OCI-LY3 (cell line): ENCODE results near the gene RAB31.
"Not testable (repeated sequence)": the region's sequence is repeated elsewhere in the genome, so short reads cannot be mapped to it uniquely, and the experiment has no call there.

Experiments used
- H2AFZ ChIP-seq: fragments of 200-600, 300-600 bp; shearing (Covaris generic); 2 replicates; pipeline ENCODE4 v1.6.0; 2014; ENCODE audit warnings: antibody characterized with exemption, low read depth, low read length
- H3K27ac ChIP-seq: fragments of 200-600, 300-600 bp; sonication (generic); 2 replicates; pipeline ENCODE4 v1.5.1; 2014; ENCODE audit warnings: mild to moderate bottlenecking, low read length, moderate library complexity, mixed read lengths
- H3K27me3 ChIP-seq: fragments of 200-600, 300-600 bp; sonication (generic); 2 replicates; pipeline ENCODE4 v1.6.1; 2014; ENCODE audit warnings: low read depth, low read length, mixed read lengths
- H3K36me3 ChIP-seq: fragments of 200-600, 300-600 bp; sonication (generic); replicated peaks from 2 replicates; pipeline ENCODE3; 2014; ENCODE audit warnings: low read depth, low read length, mixed read lengths
- H3K4me1 ChIP-seq: fragments of 300-600, 200-600 bp; sonication (generic); 2 replicates; pipeline ENCODE4 v1.6.1; 2014; ENCODE audit warnings: low read length, mixed read lengths
- H3K4me2 ChIP-seq: fragments of 200-600, 300-600 bp; sonication (generic); 2 replicates; pipeline ENCODE4 v1.6.1; 2014; ENCODE audit warnings: low read length, mixed read lengths
- H3K4me3 ChIP-seq: fragments of 300-600, 200-600 bp; sonication (generic); 2 replicates; pipeline ENCODE4 v1.5.1; 2014; ENCODE audit warnings: antibody characterized with exemption, mild to moderate bottlenecking, low read length, moderate library complexity
- H3K79me2 ChIP-seq: fragments of 300-600, 200-600 bp; shearing (Covaris generic); 2 replicates; pipeline ENCODE4 v1.6.1; 2014; ENCODE audit warnings: mild to moderate bottlenecking, low read length, mixed read lengths
- H3K9ac ChIP-seq: fragments of 300-600, 200-600 bp; shearing (Covaris generic); 2 replicates; pipeline ENCODE4 v1.6.0; 2014; ENCODE audit warnings: mild to moderate bottlenecking, low read length, moderate library complexity
- H3K9me3 ChIP-seq: fragments of 200-600, 300-600 bp; shearing (Covaris generic); 2 replicates; pipeline ENCODE4 v1.6.1; 2014; ENCODE audit warnings: low read length, mixed read lengths; ENCODE audit not compliant: insufficient read depth
- H4K20me1 ChIP-seq: fragments of 200-600, 300-600 bp; sonication (generic); 2 replicates; pipeline ENCODE4 v1.6.1; 2016; ENCODE audit warnings: low read length, mixed read lengths; ENCODE audit not compliant: insufficient read depth
- EZH2phosphoT487 ChIP-seq: fragments of 200-600 bp; shearing (Covaris generic); IDR thresholded peaks from 2 replicates; pipeline ENCODE4 v1.6.1; 2018; ENCODE audit warnings: antibody characterized with exemption, mixed run types, low read depth
- TF ChIP-seq, protein P1 (sequence below): fragments of 200-600, 300-600 bp; sonication (generic); IDR thresholded peaks from 2 replicates; pipeline ENCODE4 v1.5.1; 2014; ENCODE audit warnings: antibody characterized with exemption, low read length, low read depth

The RAB31 gene

DNA sequence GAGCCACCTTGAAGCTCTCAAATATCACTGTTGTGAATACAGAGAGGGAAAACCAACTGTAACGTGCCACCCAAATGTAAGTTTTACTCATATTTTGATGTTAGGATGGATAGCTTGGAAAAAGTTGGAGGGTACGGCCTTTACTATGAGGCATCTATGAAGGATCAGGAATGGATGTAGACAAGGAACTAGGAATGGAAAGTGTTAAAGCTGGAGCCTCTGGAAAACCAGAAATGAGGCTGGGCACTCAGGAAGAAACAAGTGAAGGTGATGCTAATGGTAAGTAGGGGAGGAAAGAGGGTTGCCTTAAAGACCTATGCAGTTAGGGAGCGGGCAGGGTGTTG is 177.9 kb downstream of the RAB31 start:
- no peaks in the 10 kb centered on the region for H4K20me1 ChIP-seq
- H3K4me2 ChIP-seq, result no peak overlapping the region
- H2AFZ ChIP-seq, result no peak overlapping the region
- H3K36me3 ChIP-seq, result no peaks in the 10 kb centered on the region
- no peaks in the 10 kb centered on the region for H3K79me2 ChIP-seq
- no peaks in the 10 kb centered on the region for H3K4me1 ChIP-seq
- H3K9ac ChIP-seq, result no peak overlapping the region
- H3K27ac ChIP-seq, result no peak overlapping the region
- no peaks in the 10 kb centered on the region for H3K9me3 ChIP-seq
- H3K27me3 ChIP-seq, result no peaks in the 10 kb centered on the region
- no peak overlapping the region for H3K4me3 ChIP-seq
- TF ChIP-seq EZH2phosphoT487, result no peak
- TF ChIP-seq, protein P1, sequence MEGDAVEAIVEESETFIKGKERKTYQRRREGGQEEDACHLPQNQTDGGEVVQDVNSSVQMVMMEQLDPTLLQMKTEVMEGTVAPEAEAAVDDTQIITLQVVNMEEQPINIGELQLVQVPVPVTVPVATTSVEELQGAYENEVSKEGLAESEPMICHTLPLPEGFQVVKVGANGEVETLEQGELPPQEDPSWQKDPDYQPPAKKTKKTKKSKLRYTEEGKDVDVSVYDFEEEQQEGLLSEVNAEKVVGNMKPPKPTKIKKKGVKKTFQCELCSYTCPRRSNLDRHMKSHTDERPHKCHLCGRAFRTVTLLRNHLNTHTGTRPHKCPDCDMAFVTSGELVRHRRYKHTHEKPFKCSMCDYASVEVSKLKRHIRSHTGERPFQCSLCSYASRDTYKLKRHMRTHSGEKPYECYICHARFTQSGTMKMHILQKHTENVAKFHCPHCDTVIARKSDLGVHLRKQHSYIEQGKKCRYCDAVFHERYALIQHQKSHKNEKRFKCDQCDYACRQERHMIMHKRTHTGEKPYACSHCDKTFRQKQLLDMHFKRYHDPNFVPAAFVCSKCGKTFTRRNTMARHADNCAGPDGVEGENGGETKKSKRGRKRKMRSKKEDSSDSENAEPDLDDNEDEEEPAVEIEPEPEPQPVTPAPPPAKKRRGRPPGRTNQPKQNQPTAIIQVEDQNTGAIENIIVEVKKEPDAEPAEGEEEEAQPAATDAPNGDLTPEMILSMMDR, result no peak

DNA sequence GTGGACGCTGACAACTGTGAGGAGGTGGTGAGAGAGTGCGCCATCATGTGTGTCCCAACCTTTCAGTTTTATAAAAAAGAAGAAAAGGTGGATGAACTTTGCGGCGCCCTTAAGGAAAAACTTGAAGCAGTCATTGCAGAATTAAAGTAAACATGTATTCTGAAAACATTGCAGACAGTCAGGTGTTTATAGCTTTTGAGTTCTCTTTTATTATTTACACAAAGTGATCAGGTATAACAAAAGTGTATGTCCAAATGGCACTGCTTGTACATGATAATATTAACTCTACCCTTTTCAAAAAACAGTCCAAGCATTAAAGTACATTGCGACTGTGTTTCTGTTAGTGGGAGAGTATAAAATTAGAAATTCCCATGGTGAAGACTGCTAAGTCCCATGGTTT is 179.9 kb downstream of the RAB31 start:
- H3K4me3 ChIP-seq, result no peak overlapping the region
- no peaks in the 10 kb centered on the region for H3K4me1 ChIP-seq
- H3K27ac ChIP-seq, result no peak overlapping the region
- TF ChIP-seq, protein P1, result no peak
- TF ChIP-seq EZH2phosphoT487, result no peak
- no peak overlapping the region for H2AFZ ChIP-seq
- H4K20me1 ChIP-seq, result no peaks in the 10 kb centered on the region
- no peaks in the 10 kb centered on the region for H3K36me3 ChIP-seq
- no peak overlapping the region for H3K9ac ChIP-seq
- H3K4me2 ChIP-seq, result no peak overlapping the region
- H3K27me3 ChIP-seq, result no peaks in the 10 kb centered on the region
- no peaks in the 10 kb centered on the region for H3K9me3 ChIP-seq
- no peaks in the 10 kb centered on the region for H3K79me2 ChIP-seq

DNA sequence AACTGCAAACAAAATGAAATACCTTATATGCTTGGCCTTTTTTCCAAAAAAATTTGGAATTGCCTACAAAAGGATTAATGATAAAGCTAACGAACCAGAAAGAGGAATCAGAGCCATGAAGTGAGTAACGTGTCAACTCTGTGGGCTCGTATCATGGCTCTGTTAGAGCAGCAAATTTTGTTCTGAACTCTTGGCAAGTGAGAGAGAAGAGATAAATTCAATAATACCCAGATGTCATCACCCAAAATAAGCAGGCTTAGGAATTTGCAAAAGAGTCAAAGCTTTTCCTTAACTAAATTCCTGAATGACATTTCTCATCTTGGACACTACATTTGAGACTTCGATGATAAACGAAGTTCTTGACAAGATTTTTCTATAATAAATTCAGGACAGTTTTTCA is 182.1 kb downstream of the RAB31 start:
- H3K79me2 ChIP-seq, result no peaks in the 10 kb centered on the region
- H3K27ac ChIP-seq, result no peak overlapping the region
- no peak overlapping the region for H3K9ac ChIP-seq
- no peaks in the 10 kb centered on the region for H3K4me1 ChIP-seq
- H4K20me1 ChIP-seq, result no peaks in the 10 kb centered on the region
- no peaks in the 10 kb centered on the region for H3K9me3 ChIP-seq
- no peaks in the 10 kb centered on the region for H3K36me3 ChIP-seq
- no peak overlapping the region for H2AFZ ChIP-seq
- no peak overlapping the region for H3K4me2 ChIP-seq
- TF ChIP-seq, protein P1, result no peak
- TF ChIP-seq EZH2phosphoT487, result no peak
- no peak overlapping the region for H3K4me3 ChIP-seq
- no peaks in the 10 kb centered on the region for H3K27me3 ChIP-seq

DNA sequence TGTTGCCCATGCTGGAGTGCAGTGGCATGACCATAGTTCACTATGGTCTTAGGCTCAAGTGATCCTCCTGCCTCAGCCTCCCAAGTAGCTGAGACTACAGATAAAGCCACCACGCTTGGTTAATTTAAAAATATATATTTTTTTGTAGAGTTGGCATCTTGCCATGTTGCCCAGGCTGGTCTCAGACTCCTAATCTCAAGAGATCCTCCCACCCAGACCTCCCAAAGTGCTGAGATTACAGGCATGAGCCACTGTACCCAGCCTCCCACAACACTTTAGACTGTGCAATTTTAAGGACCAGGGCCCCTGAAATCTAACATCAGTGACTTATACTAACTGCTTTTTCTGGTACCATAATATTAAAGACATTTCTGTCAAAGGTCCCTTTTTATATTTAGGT is 182.9 kb downstream of the RAB31 start:
- Histone ChIP-seq H2AFZ (no peak overlapping the region), H3K4me2 (no peak overlapping the region), H3K9ac (no peak overlapping the region), H3K79me2 (no peaks in the 10 kb centered on the region), H3K36me3 (no peaks in the 10 kb centered on the region), H3K4me3 (no peak overlapping the region), H4K20me1 (no peaks in the 10 kb centered on the region), H3K27me3 (no peaks in the 10 kb centered on the region), H3K4me1 (no peaks in the 10 kb centered on the region), H3K27ac (no peak overlapping the region), H3K9me3 (no peaks in the 10 kb centered on the region)
- TF ChIP-seq, protein P1, result no peak
- TF ChIP-seq EZH2phosphoT487, result no peak

DNA sequence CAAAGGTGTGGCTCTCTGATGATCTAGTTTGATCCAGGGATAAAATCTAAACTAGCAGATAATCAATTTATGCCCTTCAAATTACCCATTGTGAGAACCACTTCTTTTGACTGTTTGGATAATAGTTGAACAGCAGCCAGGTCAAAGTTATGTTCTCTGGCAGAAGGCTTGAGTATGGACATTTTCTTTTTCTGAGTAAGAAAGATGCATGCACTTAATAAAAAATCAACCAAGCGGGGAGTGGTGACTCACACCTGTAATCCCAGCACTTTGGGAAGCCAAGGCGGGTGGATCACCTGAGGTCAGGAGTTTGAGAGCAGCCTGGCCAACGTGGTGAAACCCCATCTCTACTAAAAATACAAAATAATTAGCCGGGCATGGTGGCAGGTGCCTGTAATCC is 183.4 kb downstream of the RAB31 start:
- H3K9ac ChIP-seq, H3K36me3 ChIP-seq, H3K27ac ChIP-seq, H3K4me2 ChIP-seq, H3K9me3 ChIP-seq, H4K20me1 ChIP-seq, H2AFZ ChIP-seq, H3K79me2 ChIP-seq, H3K4me3 ChIP-seq, H3K4me1 ChIP-seq, H3K27me3 ChIP-seq: not testable (repeated sequence)
